GM23248 (cell line): ENCODE data around the gene MED12L.

ENCODE experiments used
- EZH2 ChIP-seq: fragments of 200-600 bp; sonication (generic); IDR thresholded peaks from 2 replicates; pipeline ENCODE4 v1.6.1; 2018; ENCODE audit warnings: antibody characterized with exemption, mild to moderate bottlenecking; ENCODE audit not compliant: insufficient read depth, poor library complexity, severe bottlenecking
- EZH2phosphoT487 ChIP-seq: fragments of 200-600 bp; sonication (generic); IDR thresholded peaks from 2 replicates; pipeline ENCODE4 v1.6.1; 2018; ENCODE audit warnings: antibody characterized with exemption, moderate library complexity, mild to moderate bottlenecking, low read depth; ENCODE audit not compliant: insufficient read depth

- TF ChIP-seq EZH2: no peak
- no peak for TF ChIP-seq EZH2phosphoT487
Observed at GRCh38 chr3:151285940-151286339, 200.5 kb downstream of the MED12L start.
